ENCODE data around the gene NCOA4. TPM values are rescaled to one million over a fixed set of nuclear protein-coding genes. Genes with fewer than 3 reads are reported as not detected.
A peak's percentile ranks its signal among the peaks of the same experiment; 100 is the strongest.

The NCOA4 gene
- total RNA-seq, 1 experiment from 2014 or later = 69.4 TPM

GRCh38 chr10:46048152-46048551 lies 17.7 kb upstream of the NCOA4 start:
- ATAC-seq = peak; percentile 36
- Mint-ChIP-seq H3K27ac (no peak overlapping the region), H3K4me3 (no peak overlapping the region), H3K36me3 (no peaks in the 10 kb centered on the region), H3K4me1 (peaks cover 18% of the 10 kb centered on the region), H3K9me3 (no peaks in the 10 kb centered on the region), H3K27me3 (ENCODE audit: low read depth) (no peaks in the 10 kb centered on the region; the same call in 1 of the 2 replicates)
- ChIA-PET CTCF (interaction anchor here (1.0 kb wide), 1 partner anchor 53 kb away, joined by 3 read pairs; no protein-coding TSS in a partner anchor), POLR2A (no interaction called here)
- no peak for DNase-seq (ENCODE audit: low spot score)
- TF ChIP-seq TEAD1 (CRISPR knock-in tag; IDR thresholded peaks at IDR 0.05) (no peak), EMX1 (CRISPR knock-in tag; IDR thresholded peaks at IDR 0.05) (no peak), NFE2L1 (CRISPR knock-in tag; IDR thresholded peaks at IDR 0.05) (no peak), ZNF416 (CRISPR knock-in tag; IDR thresholded peaks at IDR 0.05) (no peak), ZBTB21 (CRISPR knock-in tag; IDR thresholded peaks at IDR 0.05; ENCODE audit: borderline replicate concordance) (no peak), PRDM15 (CRISPR knock-in tag; IDR thresholded peaks at IDR 0.05) (no peak), ZNF671 (CRISPR knock-in tag; IDR thresholded peaks at IDR 0.05) (no peak), OVOL2 (CRISPR knock-in tag; IDR thresholded peaks at IDR 0.05; ENCODE audit: borderline replicate concordance) (no peak), ZMAT4 (CRISPR knock-in tag; IDR thresholded peaks at IDR 0.05) (no peak), SP1 (CRISPR knock-in tag; conservative IDR thresholded peaks at IDR 0.05) (no peak), ZNF232 (CRISPR knock-in tag; IDR thresholded peaks at IDR 0.05) (no peak), FOXJ3 (CRISPR knock-in tag; IDR thresholded peaks at IDR 0.05; ENCODE audit: borderline replicate concordance) (no peak), E2F5 (CRISPR knock-in tag; IDR thresholded peaks at IDR 0.05) (no peak), NR3C1 (CRISPR knock-in tag; conservative IDR thresholded peaks at IDR 0.05; ENCODE audit: low read depth) (no peak), ETV6 (CRISPR knock-in tag; IDR thresholded peaks at IDR 0.05) (no peak), GTF2I (CRISPR knock-in tag; conservative IDR thresholded peaks at IDR 0.05) (no peak), ZNF121 (CRISPR knock-in tag; IDR thresholded peaks at IDR 0.05) (no peak)
- TF ChIP-seq, protein P1, sequence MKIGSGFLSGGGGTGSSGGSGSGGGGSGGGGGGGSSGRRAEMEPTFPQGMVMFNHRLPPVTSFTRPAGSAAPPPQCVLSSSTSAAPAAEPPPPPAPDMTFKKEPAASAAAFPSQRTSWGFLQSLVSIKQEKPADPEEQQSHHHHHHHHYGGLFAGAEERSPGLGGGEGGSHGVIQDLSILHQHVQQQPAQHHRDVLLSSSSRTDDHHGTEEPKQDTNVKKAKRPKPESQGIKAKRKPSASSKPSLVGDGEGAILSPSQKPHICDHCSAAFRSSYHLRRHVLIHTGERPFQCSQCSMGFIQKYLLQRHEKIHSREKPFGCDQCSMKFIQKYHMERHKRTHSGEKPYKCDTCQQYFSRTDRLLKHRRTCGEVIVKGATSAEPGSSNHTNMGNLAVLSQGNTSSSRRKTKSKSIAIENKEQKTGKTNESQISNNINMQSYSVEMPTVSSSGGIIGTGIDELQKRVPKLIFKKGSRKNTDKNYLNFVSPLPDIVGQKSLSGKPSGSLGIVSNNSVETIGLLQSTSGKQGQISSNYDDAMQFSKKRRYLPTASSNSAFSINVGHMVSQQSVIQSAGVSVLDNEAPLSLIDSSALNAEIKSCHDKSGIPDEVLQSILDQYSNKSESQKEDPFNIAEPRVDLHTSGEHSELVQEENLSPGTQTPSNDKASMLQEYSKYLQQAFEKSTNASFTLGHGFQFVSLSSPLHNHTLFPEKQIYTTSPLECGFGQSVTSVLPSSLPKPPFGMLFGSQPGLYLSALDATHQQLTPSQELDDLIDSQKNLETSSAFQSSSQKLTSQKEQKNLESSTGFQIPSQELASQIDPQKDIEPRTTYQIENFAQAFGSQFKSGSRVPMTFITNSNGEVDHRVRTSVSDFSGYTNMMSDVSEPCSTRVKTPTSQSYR (CRISPR knock-in tag; IDR thresholded peaks at IDR 0.05) = no peak
- TF ChIP-seq, protein P2, sequence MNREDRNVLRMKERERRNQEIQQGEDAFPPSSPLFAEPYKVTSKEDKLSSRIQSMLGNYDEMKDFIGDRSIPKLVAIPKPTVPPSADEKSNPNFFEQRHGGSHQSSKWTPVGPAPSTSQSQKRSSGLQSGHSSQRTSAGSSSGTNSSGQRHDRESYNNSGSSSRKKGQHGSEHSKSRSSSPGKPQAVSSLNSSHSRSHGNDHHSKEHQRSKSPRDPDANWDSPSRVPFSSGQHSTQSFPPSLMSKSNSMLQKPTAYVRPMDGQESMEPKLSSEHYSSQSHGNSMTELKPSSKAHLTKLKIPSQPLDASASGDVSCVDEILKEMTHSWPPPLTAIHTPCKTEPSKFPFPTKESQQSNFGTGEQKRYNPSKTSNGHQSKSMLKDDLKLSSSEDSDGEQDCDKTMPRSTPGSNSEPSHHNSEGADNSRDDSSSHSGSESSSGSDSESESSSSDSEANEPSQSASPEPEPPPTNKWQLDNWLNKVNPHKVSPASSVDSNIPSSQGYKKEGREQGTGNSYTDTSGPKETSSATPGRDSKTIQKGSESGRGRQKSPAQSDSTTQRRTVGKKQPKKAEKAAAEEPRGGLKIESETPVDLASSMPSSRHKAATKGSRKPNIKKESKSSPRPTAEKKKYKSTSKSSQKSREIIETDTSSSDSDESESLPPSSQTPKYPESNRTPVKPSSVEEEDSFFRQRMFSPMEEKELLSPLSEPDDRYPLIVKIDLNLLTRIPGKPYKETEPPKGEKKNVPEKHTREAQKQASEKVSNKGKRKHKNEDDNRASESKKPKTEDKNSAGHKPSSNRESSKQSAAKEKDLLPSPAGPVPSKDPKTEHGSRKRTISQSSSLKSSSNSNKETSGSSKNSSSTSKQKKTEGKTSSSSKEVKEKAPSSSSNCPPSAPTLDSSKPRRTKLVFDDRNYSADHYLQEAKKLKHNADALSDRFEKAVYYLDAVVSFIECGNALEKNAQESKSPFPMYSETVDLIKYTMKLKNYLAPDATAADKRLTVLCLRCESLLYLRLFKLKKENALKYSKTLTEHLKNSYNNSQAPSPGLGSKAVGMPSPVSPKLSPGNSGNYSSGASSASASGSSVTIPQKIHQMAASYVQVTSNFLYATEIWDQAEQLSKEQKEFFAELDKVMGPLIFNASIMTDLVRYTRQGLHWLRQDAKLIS (CRISPR knock-in tag; IDR thresholded peaks at IDR 0.05; ENCODE audit: borderline replicate concordance) = no peak

Data from WTC11 (cell line).